Keratinocyte (primary cell): ENCODE results near the gene KIAA1958.
"Not testable (repeated sequence)": the region's sequence is repeated elsewhere in the genome, so short reads cannot be mapped to it uniquely, and the experiment has no call there.

Source experiments
- CTCF ChIP-seq, 3 experiments: IDR thresholded peaks in 1 of 3; conservative IDR thresholded peaks in 1 of 3; optimal IDR thresholded peaks in 1 of 3; 2 replicates in 2 of 3; 3 replicates in 1 of 3; pipeline versions ENCODE3 to v1.5.1; 2011; ENCODE audit warnings: low read length in 3 of 3, mild to moderate bottlenecking in 3 of 3, moderate library complexity in 2 of 3, control low read depth in 1 of 3, inconsistent platforms in 1 of 3; ENCODE audit not compliant: insufficient read depth in 2 of 3; ENCODE audit errors: extremely low read depth in 1 of 3
- EZH2 ChIP-seq: IDR thresholded peaks from one replicate; pipeline ENCODE4 v1.6.1; 2012; ENCODE audit warnings: inconsistent platforms, mild to moderate bottlenecking, low read length, moderate library complexity

GRCh38 chr9:112591875-112592274 is 105.2 kb downstream of the KIAA1958 start:
- not testable (repeated sequence) for TF ChIP-seq CTCF (optimal IDR thresholded peaks at IDR 0.05 in 1 of 3, IDR thresholded peaks at IDR 0.05 in 1 of 3, conservative IDR thresholded peaks at IDR 0.05 in 1 of 3; ENCODE audit: extremely low read depth in 1 of 3, insufficient read depth in 2 of 3, low read length in 3 of 3); EZH2
